K562 (cell line): ENCODE measurements around the gene TTLL11. TPM values are rescaled to one million over a fixed set of nuclear protein-coding genes. Genes with fewer than 3 reads are reported as not detected.

Experiments used
- ATAC-seq: fragments of 200-7000 bp; cut with Tn5 transposase; 3 replicates; pipeline ENCODE4 v1.9.1; 2020; ENCODE audit warnings: moderate library complexity
- BruUV-seq: library from RNA; stranded (reverse); fragments of 400-500 nt; replicated peaks from 2 replicates; lab custom pipeline; 2021; lab: Mats Ljungman, UMichigan
- CTCF ChIA-PET: fragments of 300-600 bp; formaldehyde crosslinking; extraction: SDS; loops from one replicate; lab custom pipeline; 2021; ENCODE audit warnings: low intra/inter-chr PET ratio; lab: Yijun Ruan, JAX
- POLR2A ChIA-PET: fragments of 300-600, 350-650 bp; sonication (Branson Sonifier 250); formaldehyde crosslinking; extraction: SDS; loops from one replicate; lab custom pipeline; 2021; ENCODE audit warnings: antibody characterized with exemption, inconsistent platforms; lab: Yijun Ruan, JAX
- DNase-seq, 4 experiments: peaks; one replicate each; pipeline versions ENCODE4 v3.0.0 to v3.0.0-alpha.2; 2011 to 2018; ENCODE audit warnings: low spot score in 3 of 4, mixed read lengths in 3 of 4; ENCODE audit errors: extremely low read depth in 1 of 4
- FAIRE-seq: peaks from 2 replicates; lab custom pipeline; 2011; peaks lifted over from hg19 to GRCh38; lab: Jason Lieb, UNC
- H2AFZ ChIP-seq: 2 replicates; pipeline ENCODE4 v1.6.0; 2011; ENCODE audit warnings: low read depth, low read length, control low read depth, inconsistent platforms
- H3K27ac ChIP-seq: fragments of 200-600 bp; 3 replicates; pipeline ENCODE4 v1.8.0; 2011; ENCODE audit warnings: low read depth, mild to moderate bottlenecking, control low read depth, inconsistent platforms, low read length, moderate library complexity, mixed read lengths; ENCODE audit errors: extremely low read depth
- H3K27me3 ChIP-seq, 2 experiments: fragments of 300-600 bp in 1 of 2; 2 replicates in 1 of 2; 3 replicates in 1 of 2; pipeline versions ENCODE4 v1.6.0 to v1.8.0; 2011; ENCODE audit warnings: inconsistent platforms in 2 of 2, low read length in 2 of 2, mild to moderate bottlenecking in 1 of 2, mixed read lengths in 1 of 2, moderate library complexity in 1 of 2; ENCODE audit not compliant: control insufficient read depth in 2 of 2, insufficient read depth in 2 of 2
- H3K36me3 ChIP-seq: fragments of 300-600 bp; 3 replicates; pipeline ENCODE4 v1.8.0; 2011; ENCODE audit warnings: mild to moderate bottlenecking, low read length, inconsistent platforms; ENCODE audit not compliant: control insufficient read depth, insufficient read depth
- H3K4me1 ChIP-seq, 2 experiments: fragments of 200-600 bp in 1 of 2; replicated peaks in 1 of 2; 2 replicates in 1 of 2; 3 replicates in 1 of 2; pipeline versions ENCODE4 v1.5.1 to v1.8.0; 2011; ENCODE audit warnings: inconsistent platforms in 2 of 2, low read length in 2 of 2, mild to moderate bottlenecking in 1 of 2, mixed read lengths in 1 of 2, moderate library complexity in 1 of 2; ENCODE audit not compliant: control insufficient read depth in 2 of 2, insufficient read depth in 2 of 2
- H3K4me2 ChIP-seq: 2 replicates; pipeline ENCODE4 v1.6.1; 2011; ENCODE audit warnings: low read length, control low read depth, inconsistent platforms, mixed read lengths; ENCODE audit not compliant: insufficient read depth
- H3K4me3 ChIP-seq: fragments of 200-600 bp; sonication (generic), shearing (Covaris generic); 2 replicates; pipeline ENCODE4 v1.5.1; 2016; ENCODE audit warnings: control low read depth, inconsistent platforms
- H3K79me2 ChIP-seq: fragments of 200-600 bp; 3 replicates; pipeline ENCODE4 v1.8.0; 2011; ENCODE audit warnings: low read length, inconsistent platforms; ENCODE audit not compliant: control insufficient read depth, insufficient read depth
- H3K9ac ChIP-seq, 2 experiments: 2 replicates each; pipeline versions ENCODE4 v1.6.0 to v1.6.1; 2011; ENCODE audit warnings: low read depth in 2 of 2, low read length in 2 of 2, control low read depth in 1 of 2, inconsistent platforms in 1 of 2, mild to moderate bottlenecking in 1 of 2, mixed read lengths in 1 of 2; ENCODE audit not compliant: insufficient read depth in 1 of 2
- H3K9me1 ChIP-seq: one replicate; pipeline ENCODE4 v1.6.0; 2011; ENCODE audit warnings: inconsistent platforms, mild to moderate bottlenecking, low read length, moderate library complexity; ENCODE audit not compliant: control insufficient read depth, insufficient read depth
- H3K9me3 ChIP-seq: replicated peaks from 2 replicates; pipeline ENCODE4 v1.5.1; 2011; ENCODE audit warnings: low read depth, low read length, inconsistent platforms; ENCODE audit not compliant: control insufficient read depth, insufficient read depth
- H4K20me1 ChIP-seq: replicated peaks from 2 replicates; pipeline ENCODE4 v1.6.1; 2011; ENCODE audit warnings: low read length, inconsistent platforms, mixed read lengths; ENCODE audit not compliant: control insufficient read depth, insufficient read depth
- ETS2 ChIP-seq: IDR thresholded peaks from 2 replicates; pipeline ENCODE4 v1.6.1; 2016; ENCODE audit warnings: borderline replicate concordance, missing genetic modification characterization, mild to moderate bottlenecking, moderate library complexity, missing compliant biosample characterization; ENCODE audit not compliant: poor library complexity, severe bottlenecking
- EWSR1 ChIP-seq: fragments of 450-650 bp; IDR thresholded peaks from 2 replicates; pipeline ENCODE4 v1.6.1; 2018; ENCODE audit warnings: borderline replicate concordance, mild to moderate bottlenecking, low read depth, moderate library complexity; ENCODE audit not compliant: partially characterized antibody
- HCFC1 ChIP-seq: IDR thresholded peaks from 2 replicates; pipeline ENCODE4 v1.6.1; 2012; ENCODE audit warnings: low read depth, low read length, improper control_type of control experiment
- PTRF ChIP-seq: fragments of 450-650 bp; IDR thresholded peaks from 2 replicates; pipeline ENCODE4 v1.6.1; 2016; ENCODE audit warnings: mild to moderate bottlenecking, missing genetic modification characterization, missing compliant biosample characterization
- ZNF175 ChIP-seq: fragments of 200-800 bp; sonication (Bioruptor generic); IDR thresholded peaks from 2 replicates; pipeline ENCODE4 v1.6.1; 2016; ENCODE audit warnings: low read depth, mild to moderate bottlenecking, missing genetic modification characterization, missing compliant biosample characterization
- ZNF431 ChIP-seq: sonication (generic); formaldehyde crosslinking; IDR thresholded peaks from 2 replicates; pipeline ENCODE4 v1.8.0; 2022; ENCODE audit warnings: mild to moderate bottlenecking, missing genetic modification reagents
- WGBS: fragments of 100-300 bp; shearing (Covaris generic); methylation state at CpG from one replicate; pipeline ENCODE4 v1.1.6; 2016; ENCODE audit warnings: low coverage, mixed read lengths; ENCODE audit not compliant: insufficient coverage; ENCODE audit errors: missing lambda C conversion rate; 5-methylcytosine and 5-hydroxymethylcytosine counted together
- in situ Hi-C: fragments of 300-500 bp; cut with MboI; formaldehyde crosslinking; loops from 4 replicates; pipeline ENCODE4 v1.15.0; 2018; ENCODE audit warnings: inconsistent platforms, mixed read lengths
- intact Hi-C: fragments of 100-400 bp; cut with micrococcal nuclease; formaldehyde crosslinking; loops from 2 replicates; pipeline ENCODE4 v1.14.2; 2022
- polyA plus RNA-seq, 8 experiments: library from polyadenylated mRNA; depleted of rRNA in 4 of 8; stranded (reverse) in 5 of 8; unstranded in 3 of 8; fragments of >200 nt; fragmentation: Nextera tagmentation in 2 of 8; fragmentation: Illumina TruSeq in 1 of 8; extraction: Ambion mirVana in 2 of 8; extraction: Trizol in 1 of 8; gene quantifications; 2 replicates each; pipeline versions ENCODE4 v1.2.1 to v1.2.3, GENCODE V29; 2011 to 2014; ENCODE audit warnings: inconsistent platforms in 1 of 8, missing spikeins in 1 of 8
- total RNA-seq, 7 experiments: library from RNA; depleted of rRNA in 6 of 7; stranded (reverse); fragments of >200 nt in 6 of 7; fragmentation: Illumina TruSeq in 2 of 7; extraction: Trizol in 2 of 7; gene quantifications; 2 replicates each; pipeline versions ENCODE4 v1.2.1 to v1.2.3, GENCODE V29; 2011 to 2021; ENCODE audit warnings: low replicate concordance in 1 of 7

TTLL11 gene
- total and polyA plus RNA-seq, 9 of the 15 experiments (the other 6 are each of a cell fraction or from before 2014, with no cell fraction given) = 0.83 to 4.4 (median 2.7) TPM

DNA sequence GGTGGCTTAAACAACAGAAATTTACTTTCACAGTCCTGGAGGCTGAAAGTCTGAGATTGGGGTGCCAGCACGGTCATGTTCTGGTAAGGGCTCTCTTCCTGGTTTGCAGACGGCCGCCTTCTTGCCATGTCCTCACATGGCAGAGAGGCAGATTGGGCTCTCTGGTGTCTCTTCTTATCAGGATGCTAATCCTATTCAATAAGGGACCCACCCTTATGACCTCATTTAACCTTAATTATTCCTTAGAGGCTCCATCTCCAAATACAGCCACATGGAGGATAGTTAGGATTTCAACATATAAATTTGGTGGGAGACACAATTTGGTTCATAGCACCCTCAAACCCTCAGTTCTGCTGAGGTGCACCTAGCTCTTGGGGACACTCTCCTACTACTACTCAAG, 261.2 kb downstream of the TTLL11 start:
- DNase-seq (no peak), ATAC-seq (no peak), FAIRE-seq (no peak)
- peaks cover 6 to 23% of the 10 kb centered on the region in 2 experiments; a peak in 4 of 5 replicates for H3K27me3 ChIP-seq
- no peak overlapping the region for H3K4me3 ChIP-seq
- no peaks in the 10 kb centered on the region for H3K9me3 ChIP-seq
- WGBS = 0% methylated on average over 3 of the region's 3 CpGs
- no peaks in the 10 kb centered on the region for H3K79me2 ChIP-seq
- H2AFZ ChIP-seq = no peak overlapping the region
- no peaks in the 10 kb centered on the region; a peak in 1 of 5 replicates for H3K4me1 ChIP-seq
- no peaks in the 10 kb centered on the region for H4K20me1 ChIP-seq
- TF ChIP-seq HCFC1 (no peak), EWSR1 (no peak), ZNF175 (CRISPR knock-in tag) (no peak), ZNF431 (CRISPR knock-in tag) (no peak), ETS2 (tag) (no peak), PTRF (tag) (no peak)
- no peak overlapping the region for H3K27ac ChIP-seq
- ChIA-PET POLR2A (no interaction called here), CTCF (no interaction called here)
- BruUV-seq = no TSS peak
- in situ Hi-C loops = no loop called here
- H3K4me2 ChIP-seq = no peak overlapping the region
- no peaks in the 10 kb centered on the region for H3K9me1 ChIP-seq
- H3K36me3 ChIP-seq = no peaks in the 10 kb centered on the region
- no peak overlapping the region for H3K9ac ChIP-seq
- intact Hi-C loops = no loop called here
